GM12878 (cell line): ENCODE data around the gene PTPRU. TPM values are rescaled to one million over a fixed set of nuclear protein-coding genes. Genes with fewer than 3 reads are reported as not detected.

Experiments used
- ATAC-seq: fragments of 200-7000 bp; cut with Tn5 transposase; 3 replicates; pipeline ENCODE4 v1.9.1; 2020; ENCODE audit warnings: mild to moderate bottlenecking, moderate library complexity
- BruUV-seq: library from RNA; stranded (reverse); fragments of 400-500 nt; replicated peaks from 2 replicates; lab custom pipeline; 2021; lab: Mats Ljungman, UMichigan
- CTCF ChIA-PET: fragments of 300-600 bp; sonication (Branson Sonifier 250); formaldehyde crosslinking; extraction: SDS; loops from one replicate; lab custom pipeline; 2021; ENCODE audit warnings: inconsistent platforms; lab: Yijun Ruan, JAX
- POLR2A ChIA-PET: fragments of 350-600 bp; formaldehyde crosslinking; extraction: SDS; loops from one replicate; lab custom pipeline; 2021; ENCODE audit warnings: inconsistent platforms; lab: Charles Lee
- RAD21 ChIA-PET: fragments of 300-600 bp; sonication (Branson Sonifier 250); formaldehyde crosslinking; loops from one replicate; lab custom pipeline; 2023; ENCODE audit warnings: antibody characterized with exemption; ENCODE audit not compliant: unreplicated experiment; lab: Charles Lee
- SMC1A ChIA-PET: fragments of 300-600 bp; sonication (Branson Sonifier 250); formaldehyde crosslinking; loops from one replicate; lab custom pipeline; 2023; ENCODE audit not compliant: unreplicated experiment, uncharacterized antibody; lab: Charles Lee
- DNase-seq: peaks from one replicate; pipeline ENCODE4 v3.0.0-alpha.2; 2011; ENCODE audit warnings: low read depth, low spot score
- FAIRE-seq: peaks from 3 replicates; lab custom pipeline; 2011; peaks lifted over from hg19 to GRCh38; lab: Jason Lieb, UNC
- H2AFZ ChIP-seq: 2 replicates; pipeline ENCODE4 v1.6.0; 2011; ENCODE audit warnings: low read depth, low read length, control low read depth; ENCODE audit not compliant: control insufficient read depth
- H3K27ac ChIP-seq: 2 replicates; pipeline ENCODE4 v1.5.1; 2011; ENCODE audit warnings: control low read depth; ENCODE audit not compliant: control insufficient read depth, insufficient read depth
- H3K27me3 ChIP-seq, 2 experiments: replicated peaks in 1 of 2; 2 replicates each; pipeline versions ENCODE4 v1.6.0 to v1.6.1; 2011; ENCODE audit warnings: low read length in 1 of 2; ENCODE audit not compliant: control insufficient read depth in 2 of 2, insufficient read depth in 2 of 2
- H3K36me3 ChIP-seq, 2 experiments: 2 replicates each; pipeline ENCODE4 v1.5.1; 2011; ENCODE audit warnings: low read length in 1 of 2; ENCODE audit not compliant: control insufficient read depth in 2 of 2, insufficient read depth in 2 of 2
- H3K4me1 ChIP-seq: 2 replicates; pipeline ENCODE4 v1.6.1; 2011; ENCODE audit warnings: mild to moderate bottlenecking, low read length, moderate library complexity, mixed read lengths; ENCODE audit not compliant: control insufficient read depth, insufficient read depth
- H3K4me2 ChIP-seq: 2 replicates; pipeline ENCODE4 v1.6.0; 2011; ENCODE audit warnings: control low read depth; ENCODE audit not compliant: control insufficient read depth, insufficient read depth
- H3K4me3 ChIP-seq: fragments of 200-600 bp; sonication (generic); 2 replicates; pipeline ENCODE4 v1.5.1; 2016
- H3K79me2 ChIP-seq: 2 replicates; pipeline ENCODE4 v1.6.0; 2011; ENCODE audit warnings: low read length; ENCODE audit not compliant: control insufficient read depth, insufficient read depth
- H3K9ac ChIP-seq: 2 replicates; pipeline ENCODE4 v1.8.0; 2011; ENCODE audit warnings: low read length, control low read depth, mixed read lengths; ENCODE audit not compliant: control insufficient read depth, insufficient read depth
- H3K9me3 ChIP-seq: replicated peaks from 3 replicates; pipeline ENCODE4 v1.5.1; 2011; ENCODE audit warnings: mild to moderate bottlenecking, low read length; ENCODE audit not compliant: control insufficient read depth, insufficient read depth
- H4K20me1 ChIP-seq: 2 replicates; pipeline ENCODE4 v1.6.0; 2011; ENCODE audit not compliant: control insufficient read depth, insufficient read depth
- CBX3 ChIP-seq: fragments of 200-600 bp; sonication (generic); IDR thresholded peaks from 2 replicates; pipeline ENCODE4 v1.6.1; 2016; ENCODE audit warnings: low read depth, borderline replicate concordance
- CREB1 ChIP-seq: IDR thresholded peaks from 2 replicates; pipeline ENCODE4 v1.6.1; 2012; ENCODE audit warnings: low read depth, mild to moderate bottlenecking, inconsistent platforms
- GABPA ChIP-seq: IDR thresholded peaks from 2 replicates; pipeline ENCODE4 v1.6.1; 2014; ENCODE audit warnings: antibody characterized with exemption, low read depth, mild to moderate bottlenecking, inconsistent platforms
- HCFC1 ChIP-seq: fragments of 150-350 bp; IDR thresholded peaks from 2 replicates; pipeline ENCODE4 v1.6.1; 2014; ENCODE audit warnings: low read length
- KLF5 ChIP-seq: fragments of 450-650 bp; IDR thresholded peaks from 2 replicates; pipeline ENCODE4 v1.6.1; 2014; ENCODE audit warnings: mild to moderate bottlenecking; ENCODE audit not compliant: partially characterized antibody
- POLR2AphosphoS2 ChIP-seq: IDR thresholded peaks from 2 replicates; pipeline ENCODE4 v1.6.1; 2011; ENCODE audit warnings: low read depth, mild to moderate bottlenecking, low read length, improper control_type of control experiment, moderate library complexity
- RAD51 ChIP-seq: fragments of 450-650 bp; IDR thresholded peaks from 2 replicates; pipeline ENCODE4 v1.6.1; 2016; ENCODE audit warnings: moderate library complexity, mild to moderate bottlenecking, inconsistent platforms
- SMC3 ChIP-seq: IDR thresholded peaks from 2 replicates; pipeline ENCODE4 v1.6.1; 2011; ENCODE audit warnings: low read length, improper control_type of control experiment, borderline replicate concordance
- TCF12 ChIP-seq: IDR thresholded peaks from 2 replicates; pipeline ENCODE4 v1.6.1; 2011; ENCODE audit warnings: low read depth, mild to moderate bottlenecking, low read length
- WGBS: methylation state at CpG from one replicate; pipeline ENCODE4 v1.1.6; 2016; ENCODE audit warnings: low lambda C conversion rate; ENCODE audit not compliant: insufficient replicate concordance, insufficient coverage; ENCODE audit errors: missing lambda C conversion rate; 5-methylcytosine and 5-hydroxymethylcytosine counted together
- in situ Hi-C: fragments of 300-500 bp; cut with MboI; formaldehyde crosslinking; loops from 9 replicates; pipeline ENCODE4 v1.14.3; 2018; ENCODE audit warnings: mixed read lengths
- intact Hi-C: fragments of 100-400 bp; cut with micrococcal nuclease; formaldehyde crosslinking; loops from one replicate; pipeline ENCODE4 v1.14.2; 2022; ENCODE audit not compliant: unreplicated experiment
- polyA plus RNA-seq, 11 experiments: library from polyadenylated mRNA; depleted of rRNA in 4 of 11; unstranded in 6 of 11; stranded (reverse) in 5 of 11; fragments of >200 nt; fragmentation: Nextera tagmentation in 4 of 11; fragmentation: Illumina TruSeq in 1 of 11; extraction: Ambion mirVana in 4 of 11; extraction: Trizol in 1 of 11; gene quantifications; 1 replicate in 1 of 11; 2 replicates in 10 of 11; pipeline versions ENCODE4 v1.2.1 to v1.2.3, GENCODE V29; 2011 to 2016; ENCODE audit warnings: inconsistent platforms in 2 of 11, missing spikeins in 2 of 11, low read depth in 1 of 11
- total RNA-seq, 4 experiments: library from RNA; depleted of rRNA in 3 of 4; stranded (reverse); fragments of >200 nt in 3 of 4; fragmentation: Illumina TruSeq in 1 of 4; extraction: Trizol in 1 of 4; gene quantifications; 2 replicates each; pipeline versions ENCODE4 v1.2.1 to v1.2.3, GENCODE V29; 2013 to 2021
- TF ChIP-seq, protein P1 (sequence below): IDR thresholded peaks from 2 replicates; pipeline ENCODE4 v1.6.1; 2011; ENCODE audit warnings: borderline replicate concordance, low read depth, mild to moderate bottlenecking, moderate library complexity, mixed read lengths, low read length; ENCODE audit not compliant: insufficient read depth; ENCODE audit errors: extremely low read length
- TF ChIP-seq, protein P2 (sequence below): IDR thresholded peaks from 2 replicates; pipeline ENCODE4 v1.6.1; 2011; ENCODE audit warnings: borderline replicate concordance, low read depth, mild to moderate bottlenecking, moderate library complexity, low read length; ENCODE audit not compliant: insufficient read depth, poor library complexity, severe bottlenecking

The PTPRU gene
- total and polyA plus RNA-seq, 10 of the 15 experiments (the other 5 are each of a cell fraction or from before 2014, with no cell fraction given) = 0.04 to 2.5 (median 0.73) TPM

GRCh38 chr1:29271724-29272123 lies 35.4 kb downstream of the PTPRU start:
- no peaks in the 10 kb centered on the region for H3K9me3 ChIP-seq
- peaks cover 0 to 2% of the 10 kb centered on the region in 2 experiments; a peak in 2 of 4 replicates for H3K27me3 ChIP-seq
- no peaks in the 10 kb centered on the region for H4K20me1 ChIP-seq
- intact Hi-C loops = no loop called here
- no peaks in the 10 kb centered on the region for H3K79me2 ChIP-seq
- no peak overlapping the region for H3K4me2 ChIP-seq
- no peak overlapping the region for H3K9ac ChIP-seq
- FAIRE-seq = no peak
- no peaks in the 10 kb centered on the region for H3K4me1 ChIP-seq
- ChIA-PET RAD21 (no interaction called here), CTCF (no interaction called here), POLR2A (no interaction called here), SMC1A (no interaction called here)
- no TSS peak for BruUV-seq
- H2AFZ ChIP-seq = no peak overlapping the region
- in situ Hi-C loops = no loop called here
- 38% methylated on average over 7 of the region's 7 CpGs for WGBS
- ATAC-seq = no peak
- H3K36me3 ChIP-seq = no peaks in the 10 kb centered on the region
- TF ChIP-seq, protein P1, sequence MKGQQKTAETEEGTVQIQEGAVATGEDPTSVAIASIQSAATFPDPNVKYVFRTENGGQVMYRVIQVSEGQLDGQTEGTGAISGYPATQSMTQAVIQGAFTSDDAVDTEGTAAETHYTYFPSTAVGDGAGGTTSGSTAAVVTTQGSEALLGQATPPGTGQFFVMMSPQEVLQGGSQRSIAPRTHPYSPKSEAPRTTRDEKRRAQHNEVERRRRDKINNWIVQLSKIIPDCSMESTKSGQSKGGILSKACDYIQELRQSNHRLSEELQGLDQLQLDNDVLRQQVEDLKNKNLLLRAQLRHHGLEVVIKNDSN = no peak
- no peak overlapping the region for H3K4me3 ChIP-seq
- no peak for DNase-seq
- no peak overlapping the region for H3K27ac ChIP-seq

- Histone ChIP-seq H3K27me3 (peaks cover 0 to 2% of the 10 kb centered on the region in 2 experiments; a peak in 3 of 4 replicates), H4K20me1 (no peaks in the 10 kb centered on the region), H3K36me3 (no peaks in the 10 kb centered on the region), H3K9me3 (no peaks in the 10 kb centered on the region), H3K4me2 (no peak overlapping the region), H3K79me2 (no peaks in the 10 kb centered on the region), H3K4me3 (no peak overlapping the region), H2AFZ (no peak overlapping the region), H3K4me1 (no peaks in the 10 kb centered on the region), H3K9ac (no peak overlapping the region), H3K27ac (no peak overlapping the region)
- in situ Hi-C loops = no loop called here
- ChIA-PET RAD21 (no interaction called here), CTCF (no interaction called here), POLR2A (no interaction called here), SMC1A (no interaction called here)
- ATAC-seq (no peak), DNase-seq (no peak), FAIRE-seq (no peak)
- 16% methylated on average over 6 of the region's 6 CpGs for WGBS
- no TSS peak for BruUV-seq
- TF ChIP-seq, protein P2, sequence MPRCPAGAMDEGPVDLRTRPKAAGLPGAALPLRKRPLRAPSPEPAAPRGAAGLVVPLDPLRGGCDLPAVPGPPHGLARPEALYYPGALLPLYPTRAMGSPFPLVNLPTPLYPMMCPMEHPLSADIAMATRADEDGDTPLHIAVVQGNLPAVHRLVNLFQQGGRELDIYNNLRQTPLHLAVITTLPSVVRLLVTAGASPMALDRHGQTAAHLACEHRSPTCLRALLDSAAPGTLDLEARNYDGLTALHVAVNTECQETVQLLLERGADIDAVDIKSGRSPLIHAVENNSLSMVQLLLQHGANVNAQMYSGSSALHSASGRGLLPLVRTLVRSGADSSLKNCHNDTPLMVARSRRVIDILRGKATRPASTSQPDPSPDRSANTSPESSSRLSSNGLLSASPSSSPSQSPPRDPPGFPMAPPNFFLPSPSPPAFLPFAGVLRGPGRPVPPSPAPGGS = no peak
- TF ChIP-seq HCFC1 (no peak), TCF12 (no peak), CREB1 (no peak), POLR2AphosphoS2 (no peak), SMC3 (no peak), GABPA (no peak), RAD51 (no peak), KLF5 (no peak), CBX3 (no peak)
- intact Hi-C loops = no loop called here
These were observed 36.0 kb downstream of the PTPRU start for GRCh38 chr1:29272147-29272907.
